ENCODE measurements around the gene LIPG.

LIPG gene

DNA sequence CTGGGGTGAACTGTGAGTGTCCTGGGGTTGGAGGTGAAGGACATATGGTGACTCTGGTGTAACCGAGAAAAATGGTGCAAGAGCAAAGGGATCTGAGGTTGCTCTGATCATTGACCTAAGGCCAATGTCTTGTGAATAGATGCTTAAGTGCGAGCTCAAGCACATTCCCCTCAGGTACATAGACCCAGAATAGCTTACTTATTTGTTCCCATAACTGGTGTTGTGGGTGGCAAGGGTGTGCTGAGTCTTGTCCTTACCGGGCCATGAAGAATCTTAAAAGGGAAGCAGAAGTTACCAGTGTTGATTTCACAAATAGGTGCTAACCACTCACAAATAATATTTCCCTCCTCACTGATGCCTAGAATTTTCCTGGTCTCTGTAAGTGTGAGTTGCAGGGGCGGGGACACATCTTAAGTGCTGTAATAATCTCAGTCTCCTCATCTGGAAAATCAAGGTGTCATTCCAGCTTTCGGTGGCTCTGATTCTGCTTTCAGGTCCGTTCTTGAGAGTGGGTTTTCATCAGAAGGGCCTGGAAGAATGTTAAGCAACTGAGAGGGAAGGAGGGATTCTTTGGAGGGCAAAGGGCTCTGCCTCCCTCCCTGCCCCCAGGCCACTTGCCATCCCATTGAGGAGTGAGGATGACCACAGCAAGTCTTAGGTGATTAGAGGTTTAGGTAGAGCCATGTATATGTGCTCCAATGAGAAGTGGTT, 54.9 kb downstream of the LIPG start:
- Histone ChIP-seq H3K9me3 (ENCODE audit: low read depth, low read length) (no peaks in the 10 kb centered on the region), H3K27ac (no peak overlapping the region), H3K36me3 (ENCODE audit: insufficient read depth, low read length) (no peaks in the 10 kb centered on the region), H3K9ac (ENCODE audit: insufficient read length) (no peak overlapping the region), H3K4me3 (no peak overlapping the region)
- DNase-seq (ENCODE audit: low read depth, low spot score), result no peak
- no peak for TF ChIP-seq POLR2AphosphoS5 (IDR thresholded peaks at IDR 0.05; ENCODE audit: borderline replicate concordance, low read depth, low read length)
- TF ChIP-seq EZH2 (IDR thresholded peaks at IDR 0.05), result no peak
- TF ChIP-seq FOXP2 (optimal IDR thresholded peaks at IDR 0.05; ENCODE audit: control extremely low read depth, extremely low read length, insufficient read depth), result no peak

DNA sequence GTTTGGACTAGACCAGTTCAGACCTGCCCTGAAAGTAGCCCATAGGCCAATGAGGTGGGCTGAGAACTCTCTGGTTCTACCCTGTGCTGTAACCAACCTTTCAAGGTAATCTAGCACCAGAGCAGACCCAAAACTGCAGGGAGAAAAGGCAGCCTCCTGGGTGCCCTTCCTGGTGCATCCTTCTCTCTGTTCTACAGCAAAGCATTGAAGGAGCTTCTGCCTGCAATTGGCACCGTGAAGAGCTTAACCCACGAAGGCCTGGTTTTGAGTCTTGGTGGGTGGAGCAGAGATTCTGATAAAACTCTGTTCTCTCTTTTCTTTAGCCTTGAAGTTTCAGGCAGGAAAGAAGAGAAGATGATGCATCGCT, 55.5 kb downstream of the LIPG start:
- DNase-seq (ENCODE audit: low read depth, low spot score), result no peak
- H3K9ac ChIP-seq (ENCODE audit: insufficient read length), result no peak overlapping the region

GRCh38 chr18:49617865-49618264, 56.0 kb downstream of the LIPG start:
- Histone ChIP-seq H3K4me3 (no peak overlapping the region), H3K36me3 (ENCODE audit: insufficient read depth, low read length) (no peaks in the 10 kb centered on the region), H3K9ac (ENCODE audit: insufficient read length) (no peak overlapping the region), H3K27ac (no peak overlapping the region), H3K9me3 (ENCODE audit: low read depth, low read length) (no peaks in the 10 kb centered on the region)
- no peak for TF ChIP-seq FOXP2 (optimal IDR thresholded peaks at IDR 0.05; ENCODE audit: control extremely low read depth, extremely low read length, insufficient read depth)
- TF ChIP-seq POLR2AphosphoS5 (IDR thresholded peaks at IDR 0.05; ENCODE audit: borderline replicate concordance, low read depth, low read length), result no peak
- no peak for TF ChIP-seq EZH2 (IDR thresholded peaks at IDR 0.05)
- no peak for DNase-seq (ENCODE audit: low read depth, low spot score)

More for the DNA sequence above, 55.5 kb downstream of the LIPG start:
- Histone ChIP-seq H3K4me3 (no peak overlapping the region), H3K27ac (no peak overlapping the region), H3K36me3 (ENCODE audit: insufficient read depth, low read length) (no peaks in the 10 kb centered on the region), H3K9me3 (ENCODE audit: low read depth, low read length) (no peaks in the 10 kb centered on the region)
- TF ChIP-seq POLR2AphosphoS5 (IDR thresholded peaks at IDR 0.05; ENCODE audit: borderline replicate concordance, low read depth, low read length) (no peak), EZH2 (IDR thresholded peaks at IDR 0.05) (no peak), FOXP2 (optimal IDR thresholded peaks at IDR 0.05; ENCODE audit: control extremely low read depth, extremely low read length, insufficient read depth) (no peak)

- TF ChIP-seq POLR2AphosphoS5 (IDR thresholded peaks at IDR 0.05; ENCODE audit: borderline replicate concordance, low read depth, low read length) (no peak), FOXP2 (optimal IDR thresholded peaks at IDR 0.05; ENCODE audit: control extremely low read depth, extremely low read length, insufficient read depth) (no peak), EZH2 (IDR thresholded peaks at IDR 0.05) (no peak)
These were observed 57.2 kb downstream of the LIPG start for GRCh38 chr18:49618742-49619681.

GRCh38 chr18:49619801-49620200, 57.9 kb downstream of the LIPG start:
- Histone ChIP-seq H3K36me3 (ENCODE audit: insufficient read depth, low read length) (no peaks in the 10 kb centered on the region), H3K9ac (ENCODE audit: insufficient read length) (no peak overlapping the region), H3K27ac (no peak overlapping the region), H3K4me3 (no peak overlapping the region), H3K9me3 (ENCODE audit: low read depth, low read length) (no peaks in the 10 kb centered on the region)
- TF ChIP-seq POLR2AphosphoS5 (IDR thresholded peaks at IDR 0.05; ENCODE audit: borderline replicate concordance, low read depth, low read length), result no peak
- no peak for TF ChIP-seq EZH2 (IDR thresholded peaks at IDR 0.05)
- TF ChIP-seq FOXP2 (optimal IDR thresholded peaks at IDR 0.05; ENCODE audit: control extremely low read depth, extremely low read length, insufficient read depth), result no peak
- no peak for DNase-seq (ENCODE audit: low read depth, low spot score)

More at GRCh38 chr18:49618742-49619681, 57.2 kb downstream of the LIPG start:
- DNase-seq (ENCODE audit: low read depth, low spot score), result no peak
- H3K9me3 ChIP-seq (ENCODE audit: low read depth, low read length), result no peaks in the 10 kb centered on the region
- H3K9ac ChIP-seq (ENCODE audit: insufficient read length), result no peak overlapping the region
- H3K36me3 ChIP-seq (ENCODE audit: insufficient read depth, low read length), result no peaks in the 10 kb centered on the region
- no peak overlapping the region for H3K27ac ChIP-seq
- no peak overlapping the region for H3K4me3 ChIP-seq

DNA sequence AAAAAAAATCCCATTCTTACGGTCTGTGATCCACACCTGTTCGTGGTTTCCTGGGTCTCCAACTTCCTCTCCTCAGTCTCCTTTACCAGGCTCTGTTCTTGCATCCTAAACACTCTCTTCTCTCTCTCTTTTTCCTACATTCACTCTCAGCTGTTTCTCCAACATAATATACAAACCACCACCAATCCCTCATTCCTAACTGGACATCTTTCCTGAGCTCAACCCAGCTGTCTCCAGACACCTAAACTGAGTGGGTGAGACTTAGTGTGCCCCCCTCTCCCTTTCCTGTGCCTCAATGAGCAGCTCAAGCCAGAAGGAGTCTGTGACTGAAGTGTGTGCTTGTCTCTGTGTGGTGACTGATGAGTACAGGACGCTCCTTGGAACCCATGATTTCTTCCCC, 59.4 kb downstream of the LIPG start:
- Histone ChIP-seq H3K9me3 (ENCODE audit: low read depth, low read length) (no peaks in the 10 kb centered on the region), H3K4me3 (no peak overlapping the region), H3K9ac (ENCODE audit: insufficient read length) (no peak overlapping the region), H3K36me3 (ENCODE audit: insufficient read depth, low read length) (no peaks in the 10 kb centered on the region), H3K27ac (no peak overlapping the region)
- DNase-seq (ENCODE audit: low read depth, low spot score), result no peak
- no peak for TF ChIP-seq POLR2AphosphoS5 (IDR thresholded peaks at IDR 0.05; ENCODE audit: borderline replicate concordance, low read depth, low read length)

DNA sequence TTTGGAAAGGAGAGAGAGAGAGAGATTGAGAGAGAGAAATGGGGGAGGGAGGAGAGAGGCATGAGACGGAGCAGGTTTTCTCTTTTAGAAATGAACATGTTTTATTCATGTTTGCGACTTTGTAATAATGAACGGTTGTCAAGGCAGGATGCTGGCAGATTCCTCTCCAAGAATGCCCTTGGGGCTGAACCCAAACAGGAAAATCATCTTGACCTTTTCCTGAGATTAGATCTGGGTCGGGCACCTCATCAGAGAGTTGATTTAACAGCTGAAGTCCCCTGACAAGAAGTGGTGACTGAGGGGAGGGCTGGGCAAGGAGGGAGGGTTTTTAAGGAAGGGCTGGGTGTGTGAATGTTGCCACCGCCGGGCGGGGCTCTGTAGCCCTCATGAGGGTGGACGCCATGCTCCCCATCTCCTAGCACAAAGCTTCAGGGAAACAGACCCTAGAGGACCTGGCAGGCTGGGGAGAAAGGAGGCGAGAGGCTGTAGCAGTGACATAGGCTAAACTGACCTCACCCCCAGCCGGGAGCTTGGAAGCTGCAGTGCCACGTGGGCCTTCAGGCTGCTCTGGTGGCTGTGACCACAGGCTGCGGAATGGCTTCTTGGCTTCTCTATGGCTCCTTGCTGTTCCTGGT, 60.0 kb downstream of the LIPG start:
- Histone ChIP-seq H3K36me3 (ENCODE audit: insufficient read depth, low read length) (no peaks in the 10 kb centered on the region), H3K9me3 (ENCODE audit: low read depth, low read length) (no peaks in the 10 kb centered on the region), H3K4me3 (no peak overlapping the region), H3K9ac (ENCODE audit: insufficient read length) (no peak overlapping the region), H3K27ac (no peak overlapping the region)
- TF ChIP-seq POLR2AphosphoS5 (IDR thresholded peaks at IDR 0.05; ENCODE audit: borderline replicate concordance, low read depth, low read length) (no peak), EZH2 (IDR thresholded peaks at IDR 0.05) (no peak), FOXP2 (optimal IDR thresholded peaks at IDR 0.05; ENCODE audit: control extremely low read depth, extremely low read length, insufficient read depth) (no peak)
- no peak for DNase-seq (ENCODE audit: low read depth, low spot score)

DNA sequence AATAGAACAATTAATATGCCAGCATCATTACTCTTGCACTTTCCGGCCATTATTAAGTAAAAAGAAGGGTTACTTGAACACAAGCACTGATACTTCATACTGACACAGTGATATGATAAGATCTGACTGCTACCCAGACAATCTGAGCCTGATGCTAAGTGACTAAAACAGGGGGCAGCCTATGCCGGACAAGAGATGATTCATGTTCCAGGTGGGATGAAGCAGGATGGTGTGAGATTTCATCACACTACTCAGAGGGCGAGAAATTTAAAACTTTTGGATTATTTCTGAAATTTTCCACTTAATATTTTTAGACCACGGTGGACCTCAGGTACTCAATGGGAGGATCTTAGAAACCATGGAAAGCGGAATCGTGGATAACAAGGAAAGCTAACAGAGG, 61.7 kb downstream of the LIPG start:
- H3K9ac ChIP-seq (ENCODE audit: insufficient read length), result no peak overlapping the region
- TF ChIP-seq FOXP2 (optimal IDR thresholded peaks at IDR 0.05; ENCODE audit: control extremely low read depth, extremely low read length, insufficient read depth) (no peak), EZH2 (IDR thresholded peaks at IDR 0.05) (no peak), POLR2AphosphoS5 (IDR thresholded peaks at IDR 0.05; ENCODE audit: borderline replicate concordance, low read depth, low read length) (no peak)
- H3K27ac ChIP-seq, result no peak overlapping the region
- no peak for DNase-seq (ENCODE audit: low read depth, low spot score)
- H3K4me3 ChIP-seq, result no peak overlapping the region
- no peaks in the 10 kb centered on the region for H3K36me3 ChIP-seq (ENCODE audit: insufficient read depth, low read length)
- no peaks in the 10 kb centered on the region for H3K9me3 ChIP-seq (ENCODE audit: low read depth, low read length)
